HG03159 (cell line): ENCODE results near the gene IFNAR1.
A peak's percentile ranks its signal among the peaks of the same experiment; 100 is the strongest.
"Not testable (repeated sequence)": the region's sequence is repeated elsewhere in the genome, so short reads cannot be mapped to it uniquely, and the experiment has no call there.

ENCODE experiments used
- ATAC-seq: cut with Tn5 transposase; IDR thresholded peaks from one replicate; pipeline ENCODE4 v1.9.1; 2021; ENCODE audit warnings: mild to moderate bottlenecking, moderate library complexity; ENCODE audit not compliant: unreplicated experiment

The IFNAR1 gene

DNA sequence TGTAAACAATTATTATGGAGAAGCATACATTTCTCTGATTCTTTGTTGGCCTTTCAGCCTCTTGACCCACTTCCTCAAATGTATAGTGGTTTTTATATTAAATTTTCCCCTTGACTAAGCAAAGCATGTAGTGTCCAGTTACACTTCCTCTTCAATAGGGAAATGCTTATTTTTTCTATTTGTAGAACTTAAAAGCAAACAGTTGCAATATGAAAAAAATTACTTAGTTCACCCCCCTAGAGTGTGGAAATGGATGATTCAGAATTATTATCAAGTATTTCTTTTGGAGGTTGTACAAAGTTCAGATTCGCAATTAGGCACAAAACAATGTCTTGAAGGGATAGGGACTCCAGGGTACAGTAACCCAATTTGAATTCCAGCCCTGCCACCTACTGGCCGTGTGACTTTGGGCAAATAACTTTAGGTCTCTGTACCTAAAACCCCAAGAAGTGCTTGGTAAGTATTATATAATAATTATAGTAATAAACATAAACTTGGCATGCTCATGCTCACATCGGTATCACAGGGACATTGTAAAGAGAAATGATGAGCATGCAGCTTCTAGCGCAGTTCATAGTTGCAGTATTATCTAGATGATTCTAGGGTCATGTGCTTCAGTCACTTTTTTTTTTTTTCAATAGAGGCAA, 49.8 kb downstream of the IFNAR1 start:
- peak; percentile 63 for ATAC-seq

DNA sequence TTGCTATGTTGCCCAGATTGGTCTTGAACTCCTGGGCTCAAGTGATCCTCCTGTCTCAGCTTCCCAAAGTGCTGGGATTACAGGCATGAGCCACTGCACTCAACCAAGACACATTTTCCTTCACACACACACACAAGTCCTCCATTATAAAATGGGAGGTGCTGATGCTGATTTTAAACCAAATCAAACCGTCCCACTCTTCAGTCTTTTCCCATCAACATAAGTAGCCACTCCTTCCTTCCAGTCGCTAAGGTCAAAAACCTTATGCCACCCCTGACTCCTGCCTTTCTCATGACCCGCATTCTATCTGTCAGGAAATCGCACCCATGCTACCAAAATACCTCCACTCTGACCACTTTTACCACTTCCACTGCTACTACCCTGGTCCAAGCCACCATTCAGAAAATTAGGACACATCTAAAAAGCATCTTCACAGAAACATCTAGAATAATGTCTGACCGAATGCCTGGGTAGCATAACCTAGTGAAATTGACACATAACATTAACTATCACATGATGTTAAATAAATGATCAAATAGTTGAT, 50.4 kb downstream of the IFNAR1 start:
- no peak for ATAC-seq

DNA sequence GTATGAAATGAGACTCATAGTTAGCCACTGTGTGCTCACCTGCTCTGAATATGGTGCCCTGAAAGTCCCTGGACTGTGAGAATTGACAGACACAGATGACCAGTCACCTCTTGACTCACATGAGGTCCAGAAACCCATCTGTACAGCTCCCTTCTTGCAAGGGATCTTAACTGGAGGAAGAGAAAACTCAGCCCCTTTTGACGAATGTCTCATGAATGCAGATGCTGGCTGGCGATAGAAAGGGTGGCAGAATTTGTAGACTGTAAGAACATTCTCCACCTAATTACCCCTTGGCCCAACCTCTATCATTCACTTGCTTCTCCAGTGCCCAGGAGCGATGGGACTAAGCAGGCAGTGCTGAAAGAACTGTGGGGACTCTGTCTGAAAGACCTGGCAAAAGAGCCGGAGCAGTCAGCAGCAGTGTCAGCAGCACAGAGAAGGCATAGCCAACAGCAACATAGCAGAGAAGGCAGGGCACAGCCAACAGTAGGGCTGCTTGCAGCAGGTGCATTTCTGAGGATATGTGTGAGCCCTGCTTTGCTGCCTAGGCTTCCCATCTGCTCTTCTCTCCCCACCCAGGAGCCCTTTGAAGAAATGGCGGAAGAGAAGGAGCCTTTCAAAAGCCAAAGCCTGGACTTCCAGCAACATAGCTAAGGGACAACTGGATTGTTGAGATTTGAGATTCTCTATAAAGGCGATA, 52.6 kb downstream of the IFNAR1 start:
- ATAC-seq, result no peak

GRCh38 chr21:33378081-33378480, 53.3 kb downstream of the IFNAR1 start:
- no peak for ATAC-seq

- ATAC-seq, result not testable (repeated sequence)
Observed at GRCh38 chr21:33379934-33380333, 55.2 kb downstream of the IFNAR1 start.

DNA sequence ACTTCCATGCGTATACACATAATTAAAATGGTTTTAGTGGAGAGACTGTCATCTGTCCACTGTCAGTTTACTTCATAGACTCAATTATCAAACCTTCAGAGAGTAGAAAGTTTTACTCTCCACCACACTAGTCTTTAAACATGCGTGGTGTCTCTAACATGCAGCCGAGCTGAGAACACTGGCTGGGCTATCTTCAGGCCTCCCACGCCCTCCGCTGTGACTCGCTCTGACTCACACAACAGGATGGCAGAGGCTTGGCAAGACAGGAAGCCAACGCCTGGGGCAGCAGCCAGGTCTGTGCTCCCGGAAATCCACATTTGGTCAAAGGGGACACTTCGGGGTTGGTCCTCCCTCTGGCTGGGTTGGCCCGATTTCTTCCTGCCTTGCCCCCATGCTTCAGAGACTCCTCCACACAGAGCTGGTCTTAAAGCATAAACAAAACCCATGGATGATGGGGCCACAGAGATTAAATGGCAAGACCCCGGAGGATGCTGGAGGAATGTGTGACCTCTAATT, 55.8 kb downstream of the IFNAR1 start:
- no peak for ATAC-seq

DNA sequence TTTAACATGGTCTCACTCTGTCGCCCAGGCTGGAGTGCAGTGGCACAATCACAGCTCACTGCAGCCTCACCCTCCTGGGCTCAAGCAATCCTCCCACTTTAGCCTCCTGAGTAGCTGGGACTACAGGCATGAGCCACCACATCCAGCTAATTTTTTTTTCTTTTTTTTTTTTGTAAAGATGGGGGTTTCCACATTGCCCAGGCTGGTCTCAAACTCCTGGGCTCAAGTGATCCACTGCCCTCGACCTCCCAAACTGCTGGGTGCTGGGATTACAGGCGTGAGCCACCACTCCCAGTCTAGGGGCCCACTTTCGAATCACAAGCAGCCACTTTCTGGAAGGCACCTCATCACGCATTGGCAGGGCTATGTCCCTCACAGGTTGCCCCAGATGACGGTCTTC, 56.6 kb downstream of the IFNAR1 start:
- ATAC-seq, result not testable (repeated sequence)

DNA sequence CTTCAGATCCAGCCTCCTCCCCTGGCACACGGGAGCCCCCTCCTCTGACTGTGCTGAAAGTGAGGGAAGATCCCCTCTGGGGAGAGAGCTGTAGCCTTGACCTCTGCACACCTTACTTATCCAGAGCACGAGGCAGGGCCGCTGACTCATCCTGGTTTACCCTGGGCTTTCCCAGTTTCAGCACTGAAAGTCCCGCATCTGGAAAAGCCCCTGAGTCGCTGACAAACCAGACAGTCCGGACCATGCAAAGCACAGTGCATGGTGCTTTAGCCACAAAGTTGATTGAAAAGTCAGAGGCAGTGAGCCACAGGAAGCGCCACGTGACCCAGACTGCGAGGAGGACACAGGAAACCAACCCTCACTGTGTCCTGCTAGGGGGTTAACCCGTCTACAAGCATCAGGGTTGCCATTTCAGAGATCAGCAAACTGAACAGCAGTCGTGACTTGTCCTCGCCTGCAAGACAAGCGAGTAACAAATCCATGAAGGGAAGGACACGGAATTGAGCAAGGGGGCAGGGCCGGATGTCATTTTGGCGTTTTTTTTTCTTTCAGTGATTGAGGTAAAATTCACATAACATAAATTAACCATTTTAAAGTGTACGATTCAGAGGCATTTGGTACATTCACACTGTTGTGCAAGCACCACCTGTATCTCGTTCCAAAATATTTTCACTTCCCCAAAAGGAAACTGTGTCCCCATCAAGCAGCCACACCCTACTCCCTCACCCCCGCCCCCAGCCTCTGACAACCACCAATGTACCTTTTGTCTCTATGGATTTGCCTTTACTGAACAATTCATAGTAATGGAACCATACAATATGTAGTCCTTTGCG, 58.5 kb downstream of the IFNAR1 start:
- ATAC-seq, result peak; percentile 64

GRCh38 chr21:33384841-33385331, 60.1 kb downstream of the IFNAR1 start:
- ATAC-seq, result no peak

GRCh38 chr21:33386222-33386784, 61.5 kb downstream of the IFNAR1 start:
- no peak for ATAC-seq

- ATAC-seq, result no peak
Observed at GRCh38 chr21:33387294-33387693, 62.5 kb downstream of the IFNAR1 start.

DNA sequence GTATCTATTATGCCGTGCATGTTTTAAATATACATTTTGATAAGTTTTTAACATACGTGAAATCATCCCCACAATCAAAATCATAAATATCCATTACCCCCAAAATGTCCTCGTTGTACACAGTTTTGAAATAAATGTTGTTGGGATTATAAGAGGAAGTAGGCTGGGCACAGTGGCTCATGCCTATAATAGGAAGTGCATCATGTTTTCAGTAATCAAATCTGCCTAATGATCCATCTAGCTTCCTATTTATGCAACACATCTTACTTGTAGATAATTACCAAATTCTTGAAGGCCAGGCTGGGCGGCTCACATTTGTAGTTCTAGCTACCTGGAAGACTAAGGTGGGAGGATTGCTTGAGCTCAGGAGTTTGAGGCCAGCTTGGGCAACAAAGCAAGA, 63.4 kb downstream of the IFNAR1 start:
- no peak for ATAC-seq

DNA sequence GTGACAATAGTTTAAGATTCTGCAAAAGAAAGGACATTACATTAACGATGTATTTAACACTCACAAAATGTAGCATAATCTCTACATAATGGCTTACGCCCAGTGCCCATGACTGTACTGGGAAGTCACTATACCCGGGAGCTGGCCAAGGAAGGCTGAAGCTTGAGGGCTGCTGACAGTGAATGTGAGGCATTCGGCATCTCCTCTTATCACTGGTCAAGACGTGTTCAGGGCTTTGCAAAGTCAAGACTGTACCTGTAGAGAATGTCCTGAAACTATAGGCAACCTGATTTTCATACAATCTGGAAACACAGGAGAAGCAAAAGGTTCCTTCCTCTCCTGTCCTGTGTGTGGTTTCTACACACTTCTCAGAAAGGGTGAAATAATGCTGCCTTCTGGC, 65.7 kb downstream of the IFNAR1 start:
- no peak for ATAC-seq

GRCh38 chr21:33391656-33392055, 66.9 kb downstream of the IFNAR1 start:
- no peak for ATAC-seq

DNA sequence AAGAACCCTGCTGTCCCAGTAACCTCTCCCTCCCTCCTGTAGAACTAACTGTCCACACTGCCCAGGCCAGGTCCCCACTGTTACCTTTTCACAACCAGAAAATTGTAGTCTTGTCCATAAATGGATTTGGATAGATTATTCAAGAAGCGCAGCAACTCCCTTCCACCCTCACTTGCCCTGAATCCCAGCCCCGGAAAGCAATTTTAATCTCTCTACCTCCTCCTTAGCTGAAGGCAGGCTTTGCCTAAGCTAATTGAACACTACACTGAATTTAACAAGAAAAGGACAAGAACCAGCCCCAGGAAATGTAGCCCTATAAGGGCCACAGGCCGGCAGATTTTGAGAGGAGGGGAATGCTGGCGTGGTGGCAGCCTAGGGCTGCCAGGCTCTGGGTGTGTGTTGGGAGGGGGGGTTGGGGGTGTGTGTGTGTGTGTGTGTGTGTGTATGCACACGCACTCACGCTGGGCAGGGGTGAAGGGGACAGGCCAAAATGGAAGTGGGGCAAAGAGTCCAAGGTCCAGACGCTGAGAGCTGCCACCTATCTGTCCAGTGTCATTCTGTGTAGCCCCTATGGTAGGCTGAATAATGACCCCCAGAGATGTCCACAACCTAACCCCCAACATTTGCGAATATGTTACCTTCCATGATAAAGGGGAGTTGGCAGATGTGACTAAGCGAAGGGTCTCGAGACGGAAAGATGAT, 67.7 kb downstream of the IFNAR1 start:
- ATAC-seq, result no peak

DNA sequence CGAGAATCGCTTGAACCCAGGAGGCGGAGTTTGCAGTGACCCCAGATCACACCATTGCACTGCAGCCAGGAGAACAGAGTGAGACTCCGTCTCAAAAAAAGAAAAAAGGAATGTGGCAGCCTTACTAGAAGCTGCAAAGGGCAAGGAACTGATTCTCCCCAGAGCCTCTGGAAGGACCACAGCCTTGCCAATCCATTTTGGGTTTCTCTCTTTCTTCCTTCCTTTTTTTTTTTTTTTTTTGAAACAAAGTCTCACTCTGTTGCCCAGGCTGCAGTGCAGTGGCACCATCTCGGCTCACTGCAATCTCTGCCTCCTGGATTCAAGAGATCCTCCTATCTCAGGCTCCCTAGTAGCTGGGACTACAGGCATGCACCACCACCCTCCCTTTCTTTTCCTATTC, 68.6 kb downstream of the IFNAR1 start:
- no peak for ATAC-seq

DNA sequence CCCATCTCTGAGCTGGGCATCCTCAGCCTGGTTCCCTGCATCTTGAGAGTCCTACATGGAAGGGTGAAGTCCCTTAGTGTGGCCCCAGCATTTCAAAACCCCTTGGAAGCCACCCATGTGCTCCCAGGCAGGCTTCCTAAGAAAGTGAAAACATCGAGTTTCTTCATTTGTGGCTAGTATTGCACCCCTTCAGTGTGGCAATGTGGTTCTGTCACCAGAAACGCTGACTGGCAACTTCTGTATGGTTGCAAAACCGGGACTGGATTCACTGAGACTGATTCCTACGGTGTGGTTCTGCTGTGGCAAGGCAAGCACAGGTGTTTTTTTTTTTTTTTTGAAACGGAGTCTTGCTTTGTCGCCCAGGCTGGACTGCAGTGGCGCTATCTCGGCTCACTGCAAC, 69.5 kb downstream of the IFNAR1 start:
- ATAC-seq, result no peak

DNA sequence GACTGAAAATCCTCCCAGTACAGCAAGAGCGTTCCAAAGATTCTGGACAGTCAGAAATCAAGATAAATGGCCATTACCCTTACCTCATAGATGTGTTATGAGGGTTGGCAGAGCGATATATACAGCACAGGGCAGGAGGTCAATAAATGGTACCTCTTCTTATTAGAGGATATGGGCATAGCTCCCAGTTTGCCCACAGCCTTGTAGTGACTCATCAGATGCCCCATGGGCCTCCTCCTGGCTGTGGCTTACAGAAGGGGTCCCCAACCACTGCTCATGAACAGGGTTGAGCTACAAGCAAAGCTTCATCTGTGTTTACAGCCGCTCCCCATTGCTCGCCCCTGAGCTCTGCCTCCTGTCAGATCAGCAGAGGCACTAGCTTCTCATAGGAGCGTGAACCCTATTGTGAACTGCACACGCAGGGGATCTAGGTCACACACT, 71.1 kb downstream of the IFNAR1 start:
- ATAC-seq, result no peak

DNA sequence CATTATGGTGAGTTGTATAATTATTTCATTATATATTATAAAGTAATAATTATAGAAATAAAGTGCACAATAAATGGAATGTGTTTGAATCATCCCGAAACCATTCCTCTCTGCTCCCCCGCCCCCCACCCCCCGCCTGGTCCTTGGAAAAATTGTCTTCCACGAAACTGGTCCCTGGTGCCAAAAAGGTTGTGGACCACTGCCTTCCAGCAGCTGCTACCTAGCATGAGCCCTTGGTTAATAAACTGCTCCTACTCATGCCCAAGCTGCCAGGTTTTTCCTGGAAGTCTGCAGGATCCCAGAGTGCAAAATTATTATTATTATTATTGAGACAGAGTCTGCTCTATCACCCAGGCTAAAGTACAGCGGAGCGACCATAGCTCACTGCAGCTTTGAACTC, 71.7 kb downstream of the IFNAR1 start:
- no peak for ATAC-seq

GRCh38 chr21:33396951-33397350, 72.2 kb downstream of the IFNAR1 start:
- no peak for ATAC-seq
